ENCODE measurements around the gene ZNF275.
A peak's percentile ranks its signal among the peaks of the same experiment; 100 is the strongest.

ZNF275 gene

GRCh38 chrX:153357877-153358276, 23.9 kb downstream of the ZNF275 start:
- Mint-ChIP-seq H3K4me3 (no peak overlapping the region), H3K27ac (no peak overlapping the region), H3K36me3 (ENCODE audit: low read depth) (no peaks in the 10 kb centered on the region), H3K9me3 (peaks cover 12% of the 10 kb centered on the region), H3K4me1 (ENCODE audit: low read depth) (no peaks in the 10 kb centered on the region), H3K27me3 (peaks cover 4% of the 10 kb centered on the region)
- intact Hi-C loops (cut with micrococcal nuclease): no loop called here

- no peak overlapping the region for H3K27ac Mint-ChIP-seq
- H3K27me3 Mint-ChIP-seq: peaks cover 6% of the 10 kb centered on the region
- H3K36me3 Mint-ChIP-seq (ENCODE audit: low read depth): no peaks in the 10 kb centered on the region
- intact Hi-C loops (cut with micrococcal nuclease): no loop called here
- H3K4me3 Mint-ChIP-seq: no peak overlapping the region
- H3K4me1 Mint-ChIP-seq (ENCODE audit: low read depth): no peaks in the 10 kb centered on the region
- H3K9me3 Mint-ChIP-seq: peaks cover 12% of the 10 kb centered on the region
Observed at GRCh38 chrX:153361781-153362397, 27.9 kb downstream of the ZNF275 start.

GRCh38 chrX:153365670-153366069, 31.7 kb downstream of the ZNF275 start:
- Mint-ChIP-seq H3K27me3 (peaks cover 6% of the 10 kb centered on the region), H3K4me1 (ENCODE audit: low read depth) (peaks cover 3% of the 10 kb centered on the region), H3K27ac (no peak overlapping the region), H3K9me3 (no peaks in the 10 kb centered on the region), H3K36me3 (ENCODE audit: low read depth) (no peaks in the 10 kb centered on the region), H3K4me3 (no peak overlapping the region)
- intact Hi-C loops (cut with micrococcal nuclease): no loop called here

- peaks cover 6% of the 10 kb centered on the region for H3K27me3 Mint-ChIP-seq
- H3K36me3 Mint-ChIP-seq (ENCODE audit: low read depth): no peaks in the 10 kb centered on the region
- no peak overlapping the region for H3K27ac Mint-ChIP-seq
- peaks cover 5% of the 10 kb centered on the region for H3K4me1 Mint-ChIP-seq (ENCODE audit: low read depth)
- intact Hi-C loops (cut with micrococcal nuclease): no loop called here
- no peaks in the 10 kb centered on the region for H3K9me3 Mint-ChIP-seq
- H3K4me3 Mint-ChIP-seq: no peak overlapping the region
Observed at GRCh38 chrX:153366119-153366518, 32.2 kb downstream of the ZNF275 start.

GRCh38 chrX:153366878-153367538, 33.1 kb downstream of the ZNF275 start:
- peaks cover 5% of the 10 kb centered on the region for H3K4me1 Mint-ChIP-seq (ENCODE audit: low read depth)
- peaks cover 6% of the 10 kb centered on the region for H3K27me3 Mint-ChIP-seq
- H3K36me3 Mint-ChIP-seq (ENCODE audit: low read depth): no peaks in the 10 kb centered on the region
- no peak overlapping the region for H3K4me3 Mint-ChIP-seq
- no peak overlapping the region for H3K27ac Mint-ChIP-seq
- intact Hi-C loops (cut with micrococcal nuclease): no loop called here
- no peaks in the 10 kb centered on the region for H3K9me3 Mint-ChIP-seq

- Mint-ChIP-seq H3K4me1 (ENCODE audit: low read depth) (peaks cover 5% of the 10 kb centered on the region), H3K27ac (no peak overlapping the region), H3K9me3 (no peaks in the 10 kb centered on the region), H3K4me3 (no peak overlapping the region), H3K27me3 (no peaks in the 10 kb centered on the region), H3K36me3 (ENCODE audit: low read depth) (no peaks in the 10 kb centered on the region)
- intact Hi-C loops (cut with micrococcal nuclease): no loop called here
Observed at GRCh38 chrX:153370293-153371055, 36.5 kb downstream of the ZNF275 start.

- Mint-ChIP-seq H3K36me3 (ENCODE audit: low read depth) (no peaks in the 10 kb centered on the region), H3K9me3 (no peaks in the 10 kb centered on the region), H3K27ac (no peak overlapping the region), H3K4me1 (ENCODE audit: low read depth) (peaks cover 5% of the 10 kb centered on the region), H3K27me3 (no peaks in the 10 kb centered on the region), H3K4me3 (no peak overlapping the region)
- intact Hi-C loops (cut with micrococcal nuclease): no loop called here
Observed at GRCh38 chrX:153371256-153371655, 37.3 kb downstream of the ZNF275 start.

GRCh38 chrX:153372949-153373348, 39.0 kb downstream of the ZNF275 start:
- no peaks in the 10 kb centered on the region for H3K9me3 Mint-ChIP-seq

GRCh38 chrX:153374426-153374825, 40.5 kb downstream of the ZNF275 start:
- Mint-ChIP-seq H3K4me3 (no peak overlapping the region), H3K27ac (no peak overlapping the region), H3K36me3 (ENCODE audit: low read depth) (no peaks in the 10 kb centered on the region), H3K9me3 (no peaks in the 10 kb centered on the region), H3K4me1 (ENCODE audit: low read depth) (peaks cover 5% of the 10 kb centered on the region), H3K27me3 (no peaks in the 10 kb centered on the region)
- intact Hi-C loops (cut with micrococcal nuclease): no loop called here

More at GRCh38 chrX:153372949-153373348, 39.0 kb downstream of the ZNF275 start:
- intact Hi-C loops (cut with micrococcal nuclease): no loop called here
- H3K27me3 Mint-ChIP-seq: no peaks in the 10 kb centered on the region
- no peak overlapping the region for H3K4me3 Mint-ChIP-seq
- no peak overlapping the region for H3K27ac Mint-ChIP-seq
- no peaks in the 10 kb centered on the region for H3K36me3 Mint-ChIP-seq (ENCODE audit: low read depth)
- H3K4me1 Mint-ChIP-seq (ENCODE audit: low read depth): peaks cover 5% of the 10 kb centered on the region

GRCh38 chrX:153375571-153375970, 41.6 kb downstream of the ZNF275 start:
- H3K36me3 Mint-ChIP-seq (ENCODE audit: low read depth): no peaks in the 10 kb centered on the region
- no peaks in the 10 kb centered on the region for H3K9me3 Mint-ChIP-seq
- no peak overlapping the region for H3K4me3 Mint-ChIP-seq
- intact Hi-C loops (cut with micrococcal nuclease): no loop called here
- H3K27me3 Mint-ChIP-seq: no peaks in the 10 kb centered on the region
- peaks cover 3% of the 10 kb centered on the region for H3K4me1 Mint-ChIP-seq (ENCODE audit: low read depth)
- H3K27ac Mint-ChIP-seq: no peak overlapping the region

- Mint-ChIP-seq H3K27me3 (no peaks in the 10 kb centered on the region), H3K4me1 (ENCODE audit: low read depth) (no peaks in the 10 kb centered on the region), H3K4me3 (no peak overlapping the region), H3K9me3 (no peaks in the 10 kb centered on the region), H3K36me3 (ENCODE audit: low read depth) (no peaks in the 10 kb centered on the region), H3K27ac (no peak overlapping the region)
- intact Hi-C loops (cut with micrococcal nuclease): no loop called here
Observed at GRCh38 chrX:153377727-153378126, 43.8 kb downstream of the ZNF275 start.

- intact Hi-C loops (cut with micrococcal nuclease): no loop called here
- Mint-ChIP-seq H3K9me3 (no peaks in the 10 kb centered on the region), H3K27me3 (no peaks in the 10 kb centered on the region), H3K27ac (no peak overlapping the region), H3K4me1 (ENCODE audit: low read depth) (no peaks in the 10 kb centered on the region), H3K4me3 (no peak overlapping the region), H3K36me3 (ENCODE audit: low read depth) (no peaks in the 10 kb centered on the region)
Observed at GRCh38 chrX:153378607-153379006, 44.7 kb downstream of the ZNF275 start.

GRCh38 chrX:153379508-153379907, 45.6 kb downstream of the ZNF275 start:
- Mint-ChIP-seq H3K9me3 (no peaks in the 10 kb centered on the region), H3K36me3 (ENCODE audit: low read depth) (no peaks in the 10 kb centered on the region), H3K27ac (no peak overlapping the region), H3K27me3 (no peaks in the 10 kb centered on the region), H3K4me3 (no peak overlapping the region), H3K4me1 (ENCODE audit: low read depth) (no peaks in the 10 kb centered on the region)
- intact Hi-C loops (cut with micrococcal nuclease): no loop called here

- Mint-ChIP-seq H3K27me3 (no peaks in the 10 kb centered on the region), H3K36me3 (ENCODE audit: low read depth) (no peaks in the 10 kb centered on the region), H3K9me3 (no peaks in the 10 kb centered on the region), H3K4me3 (no peak overlapping the region), H3K4me1 (ENCODE audit: low read depth) (no peaks in the 10 kb centered on the region), H3K27ac (peak overlapping the region; percentile 18)
- intact Hi-C loops (cut with micrococcal nuclease): no loop called here
Observed at GRCh38 chrX:153379971-153380581, 46.1 kb downstream of the ZNF275 start.

Data from dendritic cell treated with granulocyte-macrophage colony-stimulating factor and Interleukin-4, amounts not matched to agents 40 ng/mL and 50 ng/mL, for 4 days (primary cell).